SJCRH30 (cell line): Measurements from ENCODE around the gene PREX1. TPM values are rescaled to one million over a fixed set of nuclear protein-coding genes. Genes with fewer than 3 reads are reported as not detected.

ENCODE experiments used
- DNase-seq, 2 experiments: peaks; one replicate each; pipeline ENCODE4 v3.0.0-alpha.2; 2015 to 2020
- H3K27ac ChIP-seq: fragments of 250-450 bp; sonication (Bioruptor Pico); 2 replicates; pipeline ENCODE4 v1.5.1; 2020; ENCODE audit warnings: mild to moderate bottlenecking, moderate library complexity
- H3K27me3 ChIP-seq: fragments of 250-450 bp; sonication (Bioruptor Pico); 2 replicates; pipeline ENCODE4 v1.5.1; 2020; ENCODE audit warnings: mild to moderate bottlenecking, moderate library complexity
- H3K36me3 ChIP-seq: fragments of 250-450 bp; sonication (Bioruptor Pico); 2 replicates; pipeline ENCODE4 v1.5.1; 2020; ENCODE audit warnings: mild to moderate bottlenecking, moderate library complexity
- H3K4me1 ChIP-seq: fragments of 250-450 bp; sonication (Bioruptor Pico); 2 replicates; pipeline ENCODE4 v1.5.1; 2020; ENCODE audit warnings: mild to moderate bottlenecking, moderate library complexity
- H3K4me3 ChIP-seq: fragments of 250-450 bp; sonication (Bioruptor Pico); 2 replicates; pipeline ENCODE4 v1.5.1; 2020; ENCODE audit warnings: mild to moderate bottlenecking, moderate library complexity
- H3K9me3 ChIP-seq: fragments of 250-450 bp; sonication (Bioruptor Pico); replicated peaks from 2 replicates; pipeline ENCODE4 v1.5.1; 2020; ENCODE audit warnings: mild to moderate bottlenecking, moderate library complexity
- total RNA-seq: library from RNA; depleted of rRNA; stranded (reverse); fragments of >200 nt; shearing (Covaris generic); gene quantifications from 2 replicates; pipeline ENCODE4 v1.2.3, GENCODE V29; 2014

Gene PREX1
- total RNA-seq, 1 experiment from 2014 or later: 88.9 TPM

GRCh38 chr20:48703107-48703506, 124.7 kb downstream of the PREX1 start:
- DNase-seq: no peak
- peaks cover 22% of the 10 kb centered on the region for H3K36me3 ChIP-seq
- peaks cover 8% of the 10 kb centered on the region for H3K4me1 ChIP-seq
- no peak overlapping the region for H3K4me3 ChIP-seq
- no peaks in the 10 kb centered on the region for H3K27me3 ChIP-seq
- no peaks in the 10 kb centered on the region for H3K9me3 ChIP-seq
- H3K27ac ChIP-seq: no peak overlapping the region

- DNase-seq: no peak
- Histone ChIP-seq H3K4me3 (no peak overlapping the region), H3K27me3 (no peaks in the 10 kb centered on the region), H3K36me3 (peaks cover 19% of the 10 kb centered on the region), H3K9me3 (no peaks in the 10 kb centered on the region), H3K27ac (no peak overlapping the region), H3K4me1 (peaks cover 14% of the 10 kb centered on the region)
Measured at GRCh38 chr20:48702455-48702913, 125.3 kb downstream of the PREX1 start.

- no peak overlapping the region for H3K4me3 ChIP-seq
- H3K27me3 ChIP-seq: no peaks in the 10 kb centered on the region
- peaks cover 15% of the 10 kb centered on the region for H3K4me1 ChIP-seq
- H3K36me3 ChIP-seq: peaks cover 18% of the 10 kb centered on the region
- H3K27ac ChIP-seq: no peak overlapping the region
- DNase-seq: no peak
- no peaks in the 10 kb centered on the region for H3K9me3 ChIP-seq
Measured at GRCh38 chr20:48701702-48702101, 126.1 kb downstream of the PREX1 start.

GRCh38 chr20:48698507-48699267, 129.1 kb downstream of the PREX1 start:
- Histone ChIP-seq H3K36me3 (peaks cover 28% of the 10 kb centered on the region), H3K9me3 (no peaks in the 10 kb centered on the region), H3K4me1 (peaks cover 19% of the 10 kb centered on the region), H3K4me3 (no peak overlapping the region), H3K27me3 (no peaks in the 10 kb centered on the region), H3K27ac (peak overlapping the region; percentile 10; the same call in 1 of the 2 replicates)
- peak in 1 of 2 experiments; percentile 56 for DNase-seq

- H3K27me3 ChIP-seq: no peaks in the 10 kb centered on the region
- peaks cover 28% of the 10 kb centered on the region for H3K36me3 ChIP-seq
- no peak overlapping the region for H3K4me3 ChIP-seq
- H3K27ac ChIP-seq: peak overlapping the region; percentile 10; the same call in 1 of the 2 replicates
- no peaks in the 10 kb centered on the region for H3K9me3 ChIP-seq
- peak; percentile 93 to 98 for DNase-seq
- H3K4me1 ChIP-seq: peaks cover 19% of the 10 kb centered on the region
Measured at GRCh38 chr20:48697845-48698491, 129.8 kb downstream of the PREX1 start.

- no peak overlapping the region for H3K4me3 ChIP-seq
- peaks cover 19% of the 10 kb centered on the region for H3K4me1 ChIP-seq
- no peak overlapping the region for H3K27ac ChIP-seq
- no peaks in the 10 kb centered on the region for H3K27me3 ChIP-seq
- no peaks in the 10 kb centered on the region for H3K9me3 ChIP-seq
- DNase-seq: no peak
- H3K36me3 ChIP-seq: peaks cover 28% of the 10 kb centered on the region
Measured at GRCh38 chr20:48696671-48697070, 131.1 kb downstream of the PREX1 start.

GRCh38 chr20:48695738-48696137, 132.1 kb downstream of the PREX1 start:
- no peaks in the 10 kb centered on the region for H3K27me3 ChIP-seq
- H3K9me3 ChIP-seq: no peaks in the 10 kb centered on the region
- H3K4me1 ChIP-seq: peaks cover 19% of the 10 kb centered on the region
- H3K4me3 ChIP-seq: no peak overlapping the region
- no peak for DNase-seq
- H3K36me3 ChIP-seq: peaks cover 27% of the 10 kb centered on the region
- H3K27ac ChIP-seq: no peak overlapping the region

GRCh38 chr20:48695255-48695654, 132.5 kb downstream of the PREX1 start:
- H3K27ac ChIP-seq: no peak overlapping the region
- peaks cover 19% of the 10 kb centered on the region for H3K4me1 ChIP-seq
- H3K36me3 ChIP-seq: peaks cover 23% of the 10 kb centered on the region; the same call in 1 of the 2 replicates
- H3K9me3 ChIP-seq: no peaks in the 10 kb centered on the region
- H3K4me3 ChIP-seq: no peak overlapping the region
- peak in 1 of 2 experiments; percentile 33 for DNase-seq
- no peaks in the 10 kb centered on the region for H3K27me3 ChIP-seq

- H3K4me1 ChIP-seq: peaks cover 19% of the 10 kb centered on the region
- peaks cover 17% of the 10 kb centered on the region; the same call in 1 of the 2 replicates for H3K36me3 ChIP-seq
- H3K27ac ChIP-seq: no peak overlapping the region
- no peak for DNase-seq
- H3K27me3 ChIP-seq: no peaks in the 10 kb centered on the region
- no peaks in the 10 kb centered on the region for H3K9me3 ChIP-seq
- no peak overlapping the region for H3K4me3 ChIP-seq
Measured at GRCh38 chr20:48694381-48694865, 133.4 kb downstream of the PREX1 start.

- DNase-seq: no peak
- no peaks in the 10 kb centered on the region for H3K9me3 ChIP-seq
- no peaks in the 10 kb centered on the region for H3K27me3 ChIP-seq
- peaks cover 19% of the 10 kb centered on the region; the same call in 1 of the 2 replicates for H3K36me3 ChIP-seq
- peaks cover 16% of the 10 kb centered on the region for H3K4me1 ChIP-seq
- H3K27ac ChIP-seq: no peak overlapping the region
- no peak overlapping the region for H3K4me3 ChIP-seq
Measured at GRCh38 chr20:48691523-48691922, 136.3 kb downstream of the PREX1 start.

- Histone ChIP-seq H3K36me3 (peaks cover 14% of the 10 kb centered on the region; the same call in 1 of the 2 replicates), H3K4me3 (no peak overlapping the region), H3K9me3 (no peaks in the 10 kb centered on the region), H3K27ac (no peak overlapping the region), H3K27me3 (no peaks in the 10 kb centered on the region), H3K4me1 (peaks cover 22% of the 10 kb centered on the region)
- DNase-seq: no peak
Measured at GRCh38 chr20:48690888-48691287, 136.9 kb downstream of the PREX1 start.

- no peak overlapping the region for H3K4me3 ChIP-seq
- no peak for DNase-seq
- no peak overlapping the region for H3K27ac ChIP-seq
- H3K9me3 ChIP-seq: no peaks in the 10 kb centered on the region
- H3K4me1 ChIP-seq: peaks cover 26% of the 10 kb centered on the region
- H3K36me3 ChIP-seq: peaks cover 11% of the 10 kb centered on the region; the same call in 1 of the 2 replicates
- no peaks in the 10 kb centered on the region for H3K27me3 ChIP-seq
Measured at GRCh38 chr20:48689874-48690571, 137.8 kb downstream of the PREX1 start.

GRCh38 chr20:48689388-48689787, 138.4 kb downstream of the PREX1 start:
- H3K4me3 ChIP-seq: no peak overlapping the region
- peaks cover 33% of the 10 kb centered on the region for H3K4me1 ChIP-seq
- no peaks in the 10 kb centered on the region for H3K9me3 ChIP-seq
- no peak overlapping the region for H3K27ac ChIP-seq
- H3K27me3 ChIP-seq: no peaks in the 10 kb centered on the region
- peaks cover 5% of the 10 kb centered on the region; the same call in 1 of the 2 replicates for H3K36me3 ChIP-seq
- DNase-seq: no peak

- Histone ChIP-seq H3K4me3 (no peak overlapping the region), H3K36me3 (peaks cover 4% of the 10 kb centered on the region; the same call in 1 of the 2 replicates), H3K27me3 (no peaks in the 10 kb centered on the region), H3K4me1 (peaks cover 41% of the 10 kb centered on the region), H3K9me3 (no peaks in the 10 kb centered on the region), H3K27ac (no peak overlapping the region)
- no peak for DNase-seq
Measured at GRCh38 chr20:48688579-48688978, 139.2 kb downstream of the PREX1 start.
